NCI-H345 treated with DMSO at 0.1 percent for 48 hours (cell line): ENCODE results near the gene FAM174C.

Experiments
- DNase-seq: peaks from one replicate; lab custom pipeline; 2025; ENCODE audit not compliant: unreplicated experiment; lab: John Stamatoyannopoulos, UW

FAM174C gene

DNA sequence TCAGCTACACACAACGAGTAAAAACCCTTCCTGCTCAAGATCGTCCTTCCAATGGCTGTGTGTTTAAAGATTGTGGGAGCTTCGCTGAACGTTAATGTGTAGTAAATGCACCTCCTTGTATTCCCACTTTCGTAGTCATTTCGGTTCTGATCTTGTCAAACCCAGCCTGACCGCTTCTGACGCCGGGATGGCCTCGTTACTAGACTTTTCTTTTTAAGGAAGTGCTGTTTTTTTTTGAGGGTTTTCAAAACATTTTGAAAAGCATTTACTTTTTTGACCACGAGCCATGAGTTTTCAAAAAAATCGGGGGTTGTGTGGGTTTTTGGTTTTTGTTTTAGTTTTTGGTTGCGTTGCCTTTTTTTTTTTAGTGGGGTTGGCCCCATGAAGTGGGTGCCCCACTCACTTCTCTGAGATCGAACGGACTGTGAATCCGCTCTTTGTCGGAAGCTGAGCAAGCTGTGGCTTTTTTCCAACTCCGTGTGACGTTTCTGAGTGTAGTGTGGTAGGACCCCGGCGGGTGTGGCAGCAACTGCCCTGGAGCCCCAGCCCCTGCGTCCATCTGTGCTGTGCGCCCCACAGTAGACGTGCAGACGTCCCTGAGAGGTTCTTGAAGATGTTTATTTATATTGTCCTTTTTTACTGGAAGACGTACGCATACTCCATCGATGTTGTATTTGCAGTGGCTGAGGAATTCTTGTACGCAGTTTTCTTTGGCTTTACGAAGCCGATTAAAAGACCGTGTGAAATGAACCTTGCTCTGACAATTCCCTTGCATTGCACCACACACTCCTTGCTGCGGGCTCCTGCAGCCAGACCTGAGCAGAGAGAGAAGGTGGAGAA, 2.7 kb upstream of the FAM174C start:
- no peak for DNase-seq

- DNase-seq = no peak
These were observed 1.9 kb upstream of the FAM174C start for GRCh38 chr19:1273263-1274041.

DNA sequence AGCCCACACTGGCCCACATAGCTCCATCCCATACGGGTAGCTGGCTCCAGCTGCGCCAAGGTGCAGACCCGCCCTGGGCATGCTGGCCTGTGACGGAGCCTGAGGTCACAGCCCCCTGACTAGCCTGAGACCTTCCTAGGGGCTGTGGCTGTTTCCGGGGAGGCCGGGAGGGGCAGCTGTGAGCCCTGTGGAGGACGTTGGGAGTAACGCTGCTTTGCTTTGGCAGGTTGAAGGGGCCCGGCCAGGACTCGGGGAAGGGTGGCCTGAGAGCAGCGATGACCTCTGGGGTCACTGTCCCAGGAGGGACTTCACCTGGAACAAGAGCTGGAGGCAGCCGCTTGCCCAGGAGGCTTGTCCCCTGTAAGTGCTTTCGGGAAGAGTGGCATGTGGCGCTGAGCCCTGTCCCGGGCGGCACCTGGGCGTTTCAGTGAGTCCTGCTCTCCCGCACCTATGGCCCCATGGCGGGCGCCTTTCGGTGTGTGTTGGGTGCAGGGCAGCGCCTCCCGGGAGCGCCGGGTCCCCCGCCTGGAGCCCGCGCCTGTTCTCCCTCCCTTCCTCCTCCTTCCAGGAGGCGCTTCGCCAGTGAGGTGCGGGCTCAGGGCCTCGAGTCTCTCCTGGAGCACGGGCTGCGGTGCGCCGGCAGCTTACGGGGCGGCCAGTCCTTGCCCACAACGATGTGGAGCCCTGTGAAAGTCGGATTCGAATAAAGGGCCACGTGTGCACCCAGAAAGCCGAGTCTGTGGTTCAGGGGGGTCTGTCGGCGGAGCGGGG, 1.1 kb upstream of the FAM174C start:
- no peak for DNase-seq

DNA sequence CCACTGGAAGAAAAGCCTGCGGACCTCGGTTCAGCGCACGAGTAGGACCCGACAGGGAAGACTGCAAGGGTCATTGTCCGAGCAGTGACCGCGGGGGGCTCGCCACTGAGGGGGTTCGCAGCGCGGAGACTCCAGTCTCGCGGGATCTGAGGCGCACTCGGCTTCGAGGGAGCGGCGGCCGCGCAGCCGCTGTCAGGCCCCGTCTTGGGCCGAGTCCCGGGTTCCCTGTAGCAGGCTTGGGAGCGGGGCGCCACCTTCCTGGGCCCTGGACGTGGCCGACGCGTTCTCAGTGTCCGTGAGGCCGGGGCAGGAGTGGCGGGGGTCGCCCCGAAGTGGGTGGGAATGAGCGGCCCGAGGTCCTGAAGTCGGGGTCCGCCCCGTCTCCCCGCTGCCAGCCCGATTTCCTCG, 474 bp upstream of the FAM174C start:
- DNase-seq = no peak

DNA sequence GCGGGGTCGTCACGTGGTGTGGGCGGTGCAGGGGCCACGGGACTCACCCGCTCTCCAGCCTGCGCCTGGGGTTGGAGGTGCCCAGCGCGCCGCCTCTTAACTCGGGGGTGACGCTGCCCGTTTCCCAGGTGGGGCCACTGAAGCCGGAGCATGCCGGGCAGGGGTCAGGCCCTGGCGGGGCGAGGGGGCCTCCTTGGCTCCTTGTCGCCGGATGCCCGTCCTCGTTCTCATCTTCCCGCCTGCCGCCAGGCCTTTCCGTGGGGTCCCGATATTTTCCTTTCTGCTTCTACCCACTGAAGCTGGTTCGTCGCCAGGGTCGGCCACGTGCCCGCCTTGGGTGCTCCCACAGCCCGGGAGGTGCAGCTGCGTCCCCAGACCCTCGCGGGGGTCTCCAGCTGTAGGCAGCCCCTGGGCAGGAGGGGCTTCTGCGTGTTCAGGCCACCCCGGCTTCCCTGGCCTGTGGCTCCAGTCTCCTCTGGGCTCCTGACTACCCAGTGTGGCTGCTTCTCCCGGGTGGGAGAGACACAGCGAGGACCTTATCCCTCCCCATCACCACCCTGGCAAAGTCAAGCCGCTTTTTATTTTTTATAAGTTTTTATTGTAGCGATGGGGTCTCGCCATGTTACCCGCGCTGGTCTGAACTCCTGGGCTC, 772 bp downstream of the FAM174C start:
- DNase-seq = no peak

DNA sequence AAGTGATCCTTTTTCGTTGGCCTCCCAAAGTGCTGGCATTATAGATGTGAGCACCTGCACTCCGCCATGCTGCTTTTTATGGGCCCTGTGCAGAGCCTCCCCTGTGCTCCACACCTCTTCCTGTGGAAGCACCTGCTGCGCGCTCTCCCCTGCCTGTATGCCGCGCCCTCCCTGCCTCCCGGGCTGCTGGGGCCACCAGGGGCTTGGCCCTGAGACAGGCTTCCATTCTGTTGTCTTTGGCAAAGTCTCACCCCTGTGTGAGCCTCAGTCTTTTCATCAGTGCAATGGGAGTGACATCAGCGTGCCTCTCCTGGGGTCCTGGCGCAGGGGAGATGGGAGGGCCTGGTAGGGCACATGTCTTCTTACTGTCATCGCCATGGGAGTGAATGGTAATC, 1.3 kb downstream of the FAM174C start:
- no peak for DNase-seq

GRCh38 chr19:1277061-1277460, 1.7 kb downstream of the FAM174C start:
- DNase-seq = no peak

DNA sequence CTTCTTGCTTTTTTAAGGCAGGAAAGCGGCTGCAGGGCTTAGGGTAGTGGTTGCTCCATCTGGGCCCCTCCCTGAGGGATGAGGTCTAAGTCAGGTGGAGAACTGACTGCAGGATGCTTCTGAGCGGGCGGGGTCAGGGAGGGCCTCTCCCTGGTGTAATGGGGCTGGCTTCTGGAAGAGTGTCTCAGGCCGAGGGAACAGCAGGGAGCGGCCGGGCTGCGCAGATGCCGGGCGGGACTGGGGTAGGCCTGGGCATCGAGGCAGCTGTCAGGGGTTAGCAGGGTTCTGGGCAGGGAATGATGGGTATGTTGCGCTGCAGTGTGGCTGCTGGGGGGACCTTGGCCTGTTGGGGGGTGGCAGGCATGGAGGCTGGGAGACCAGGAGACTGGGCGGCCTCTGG, 2.7 kb downstream of the FAM174C start:
- no peak for DNase-seq

DNA sequence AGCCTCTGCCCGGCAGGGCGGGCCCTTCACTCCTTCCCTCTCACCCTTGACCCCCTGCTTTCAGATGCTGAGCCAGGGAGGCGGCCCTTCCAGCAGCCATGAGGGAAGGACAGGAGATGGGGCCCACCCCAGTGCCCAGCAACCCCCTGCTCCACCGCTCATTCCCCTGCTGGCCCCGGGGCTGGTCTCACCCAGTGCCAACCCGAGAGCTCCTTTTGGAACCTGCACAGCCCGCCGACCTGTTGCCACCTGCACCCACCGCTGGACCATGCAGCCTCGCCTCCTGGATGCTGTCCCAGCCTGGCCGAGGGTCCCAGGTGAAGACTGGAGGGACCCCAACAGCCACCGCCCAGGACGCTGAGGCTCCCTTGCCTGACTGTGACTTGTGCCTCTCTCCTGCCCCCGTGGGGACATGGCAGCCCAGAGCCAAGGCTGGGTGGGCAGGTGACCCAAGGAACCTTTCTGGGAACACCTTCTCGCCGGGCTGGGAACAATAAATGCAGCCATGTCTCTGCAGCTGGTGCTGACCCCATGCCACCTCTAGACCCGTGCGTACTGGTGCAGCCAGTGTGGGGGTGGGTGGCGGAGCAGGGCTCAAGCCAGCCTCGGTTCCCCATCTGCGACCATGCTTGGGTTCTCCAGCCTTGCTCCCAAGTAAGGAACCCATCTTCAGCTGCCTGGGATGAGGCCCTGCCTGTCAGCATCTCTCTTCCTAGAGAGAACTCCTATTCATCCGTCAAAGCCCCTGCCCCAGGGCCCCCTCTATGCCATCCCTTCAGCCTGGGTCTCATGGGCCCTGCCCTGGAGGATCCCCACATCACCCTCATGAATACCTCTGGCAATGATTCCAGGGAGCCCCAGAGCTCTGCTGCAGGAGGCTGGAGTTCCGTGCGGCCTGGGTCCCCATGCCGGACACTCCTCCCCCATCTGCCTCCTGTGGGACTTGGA, 3.7 kb downstream of the FAM174C start:
- no peak for DNase-seq

- DNase-seq = peak; percentile 43
These were observed 4.5 kb downstream of the FAM174C start for GRCh38 chr19:1279782-1280341.

- DNase-seq = no peak
These were observed 5.6 kb downstream of the FAM174C start for GRCh38 chr19:1280636-1281568.

DNA sequence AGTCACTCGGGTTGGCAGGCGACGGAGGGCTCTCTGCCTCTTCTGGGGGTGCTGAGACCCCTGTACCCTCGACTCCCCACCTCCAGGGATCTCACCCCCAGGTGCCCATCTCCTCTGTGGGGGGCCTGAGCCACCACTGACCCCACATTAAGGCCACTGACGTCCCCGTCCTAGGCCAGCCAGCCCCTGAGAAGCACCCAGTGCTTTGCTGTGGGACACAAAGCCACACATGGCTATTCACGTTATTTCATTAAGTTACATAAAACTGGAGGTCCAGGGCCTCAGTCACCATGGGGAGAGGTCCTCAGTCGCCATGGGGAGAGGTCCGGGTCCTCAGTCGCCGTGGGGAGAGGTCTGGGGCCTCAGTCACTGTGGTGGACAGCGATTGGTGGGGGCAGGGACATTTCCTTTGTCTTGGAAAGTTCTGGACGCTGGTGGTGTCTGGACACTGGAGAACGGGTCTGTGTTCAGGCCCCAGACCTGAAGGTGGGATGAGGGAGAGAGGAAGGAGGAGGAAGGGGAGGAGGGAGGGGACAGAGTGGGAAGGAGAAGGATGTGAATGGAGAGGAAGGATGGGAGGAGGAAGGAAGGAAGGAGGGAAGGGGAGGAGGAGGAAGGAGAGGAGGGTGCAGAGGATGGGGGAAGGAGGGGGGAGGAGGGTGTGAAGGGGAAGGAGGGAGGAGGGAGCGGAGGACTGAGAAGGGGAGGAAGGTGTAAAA, 6.4 kb downstream of the FAM174C start:
- no peak for DNase-seq

GRCh38 chr19:1282588-1283206, 7.4 kb downstream of the FAM174C start:
- no peak for DNase-seq

DNA sequence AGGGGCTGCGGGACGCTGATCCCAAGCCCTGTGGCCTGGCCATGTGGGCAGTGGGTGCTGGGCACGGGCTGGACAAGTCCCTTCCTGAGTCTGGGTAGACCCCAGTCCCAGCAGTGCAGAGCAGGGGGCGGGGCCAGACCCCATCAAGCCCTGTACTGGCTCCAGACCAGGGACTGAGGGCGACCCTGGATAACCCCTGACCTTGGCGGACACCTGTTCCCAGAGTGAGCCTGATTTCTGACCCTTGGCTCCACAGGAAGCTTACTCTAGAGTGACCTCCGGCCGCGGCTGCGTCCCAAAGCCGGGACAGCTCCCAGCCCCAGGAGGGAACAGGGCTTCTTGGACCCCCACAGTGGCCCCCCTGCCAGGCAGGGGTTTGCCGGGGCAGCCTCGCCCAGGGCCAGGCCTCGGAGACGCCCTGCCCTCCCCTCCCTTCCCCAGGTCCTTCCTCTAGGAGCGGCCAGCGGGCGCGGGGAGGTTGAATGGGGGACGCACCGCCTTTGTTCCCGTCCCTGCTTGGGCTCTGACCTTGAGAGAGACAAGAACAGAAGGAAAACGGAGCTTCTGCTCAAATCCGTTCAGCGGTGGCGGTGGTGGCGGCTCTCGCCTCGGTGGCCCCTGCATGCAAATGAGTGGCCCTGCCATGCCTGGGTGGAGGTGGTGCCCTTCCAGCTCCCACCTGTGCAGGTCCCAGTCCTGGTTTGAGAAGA, 8.0 kb downstream of the FAM174C start:
- no peak for DNase-seq

DNA sequence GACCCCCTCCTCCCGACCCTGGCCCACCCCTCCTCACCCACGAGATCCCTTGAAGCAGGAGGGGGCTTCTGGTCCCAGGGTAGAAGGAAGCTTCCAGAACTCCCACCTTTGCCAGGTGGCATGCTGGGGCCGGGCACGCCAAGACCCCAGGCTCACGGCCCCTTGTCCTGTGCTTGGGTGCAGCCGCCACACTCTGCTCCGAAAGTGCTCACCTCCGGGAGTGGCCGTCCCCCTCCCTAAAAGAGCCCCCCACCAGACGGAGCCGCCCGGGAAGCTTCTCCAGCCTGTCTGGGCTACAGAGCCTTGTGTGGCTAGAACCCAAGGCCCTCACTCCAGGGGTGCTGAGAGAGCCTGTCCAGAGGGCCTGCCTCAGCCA, 8.6 kb downstream of the FAM174C start:
- no peak for DNase-seq

GRCh38 chr19:1284293-1284978, 9.1 kb downstream of the FAM174C start:
- no peak for DNase-seq
